AG09319 (cell line): ENCODE data around the gene TPP2.

Experiments
- DNase-seq: peaks from one replicate; pipeline ENCODE4 v3.0.0-alpha.2; 2010; ENCODE audit warnings: low read depth; ENCODE audit errors: extremely low read depth
- TF ChIP-seq, protein P1 (sequence below): IDR thresholded peaks from 2 replicates; pipeline ENCODE4 v1.5.1; 2011; ENCODE audit warnings: low read depth, mild to moderate bottlenecking, inconsistent platforms, low read length, moderate library complexity

The TPP2 gene

GRCh38 chr13:102610296-102610895, 13.6 kb downstream of the TPP2 start:
- TF ChIP-seq, protein P1, sequence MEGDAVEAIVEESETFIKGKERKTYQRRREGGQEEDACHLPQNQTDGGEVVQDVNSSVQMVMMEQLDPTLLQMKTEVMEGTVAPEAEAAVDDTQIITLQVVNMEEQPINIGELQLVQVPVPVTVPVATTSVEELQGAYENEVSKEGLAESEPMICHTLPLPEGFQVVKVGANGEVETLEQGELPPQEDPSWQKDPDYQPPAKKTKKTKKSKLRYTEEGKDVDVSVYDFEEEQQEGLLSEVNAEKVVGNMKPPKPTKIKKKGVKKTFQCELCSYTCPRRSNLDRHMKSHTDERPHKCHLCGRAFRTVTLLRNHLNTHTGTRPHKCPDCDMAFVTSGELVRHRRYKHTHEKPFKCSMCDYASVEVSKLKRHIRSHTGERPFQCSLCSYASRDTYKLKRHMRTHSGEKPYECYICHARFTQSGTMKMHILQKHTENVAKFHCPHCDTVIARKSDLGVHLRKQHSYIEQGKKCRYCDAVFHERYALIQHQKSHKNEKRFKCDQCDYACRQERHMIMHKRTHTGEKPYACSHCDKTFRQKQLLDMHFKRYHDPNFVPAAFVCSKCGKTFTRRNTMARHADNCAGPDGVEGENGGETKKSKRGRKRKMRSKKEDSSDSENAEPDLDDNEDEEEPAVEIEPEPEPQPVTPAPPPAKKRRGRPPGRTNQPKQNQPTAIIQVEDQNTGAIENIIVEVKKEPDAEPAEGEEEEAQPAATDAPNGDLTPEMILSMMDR, result no peak
- DNase-seq, result no peak

GRCh38 chr13:102617697-102618350, 21.0 kb downstream of the TPP2 start:
- no peak for DNase-seq
- TF ChIP-seq, protein P1, result no peak

GRCh38 chr13:102620516-102620915, 23.7 kb downstream of the TPP2 start:
- DNase-seq, result no peak
- TF ChIP-seq, protein P1, result no peak

DNA sequence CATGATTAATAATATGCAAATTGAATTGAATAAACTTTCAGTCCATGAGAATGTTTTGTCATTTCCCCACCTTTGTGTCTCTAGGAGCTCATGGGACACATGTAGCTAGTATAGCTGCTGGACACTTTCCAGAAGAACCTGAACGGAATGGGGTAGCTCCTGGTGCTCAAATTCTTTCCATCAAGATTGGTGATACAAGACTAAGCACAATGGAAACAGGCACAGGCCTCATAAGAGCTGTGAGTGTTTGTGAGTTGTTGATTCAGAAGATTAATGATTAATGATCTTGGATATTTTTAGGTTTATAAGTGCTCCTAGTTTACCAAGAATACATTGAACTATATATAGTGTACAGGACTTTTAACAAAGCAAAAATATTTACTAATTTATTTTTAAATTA, 30.1 kb downstream of the TPP2 start:
- TF ChIP-seq, protein P1, result no peak
- DNase-seq, result no peak

DNA sequence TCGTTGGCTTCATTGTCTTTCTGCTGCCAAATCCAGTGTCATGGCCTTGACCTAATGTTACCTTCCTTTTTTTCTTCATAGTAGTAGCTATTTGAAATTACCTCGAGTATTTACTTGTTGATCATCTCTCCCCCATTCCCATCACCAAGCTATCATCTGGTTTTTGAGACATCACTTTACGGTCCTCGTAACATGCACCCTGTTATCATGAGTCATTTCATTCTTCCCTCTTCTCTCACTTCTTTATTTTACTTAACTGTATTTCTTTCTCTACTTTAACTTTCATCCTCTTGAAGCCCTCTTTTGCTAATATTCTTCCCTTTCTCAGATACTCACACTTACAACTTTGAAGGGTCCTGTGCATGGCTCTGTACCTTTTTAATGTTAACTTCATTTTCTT, 31.8 kb downstream of the TPP2 start:
- DNase-seq, result no peak
- TF ChIP-seq, protein P1, result no peak

GRCh38 chr13:102631198-102631597, 34.4 kb downstream of the TPP2 start:
- TF ChIP-seq, protein P1, result no peak
- no peak for DNase-seq

- no peak for DNase-seq
- TF ChIP-seq, protein P1, result no peak
Observed at GRCh38 chr13:102638741-102639140, 42.0 kb downstream of the TPP2 start.
